Coronary artery (tissue), 2 donors: ENCODE measurements around the gene EMID1.

Experiments used
- DNase-seq: peaks from one replicate; pipeline ENCODE4 v3.0.0-alpha.2; 2017; ENCODE audit warnings: low spot score
- H3K27ac ChIP-seq, 2 donors: fragments of 200-600 bp; sonication (generic); one replicate each; pipeline ENCODE4 v1.5.1; 2016 to 2019
- H3K4me3 ChIP-seq: fragments of 200-600 bp; sonication (generic); 2 replicates; pipeline ENCODE4 v1.5.1; 2016; ENCODE audit warnings: mild to moderate bottlenecking, moderate library complexity
- CTCF ChIP-seq: fragments of 200-600 bp; sonication (generic); IDR thresholded peaks from one replicate; pipeline ENCODE4 v1.5.1; 2019; ENCODE audit warnings: antibody characterized with exemption

Gene EMID1

GRCh38 chr22:29299136-29299900 lies 93.6 kb downstream of the EMID1 start:
- no peak for DNase-seq
- no peak overlapping the region for H3K27ac ChIP-seq
- no peak overlapping the region for H3K4me3 ChIP-seq
- TF ChIP-seq CTCF: no peak

- no peak overlapping the region for H3K4me3 ChIP-seq
- H3K27ac ChIP-seq: no peak overlapping the region
- no peak for TF ChIP-seq CTCF
- no peak for DNase-seq
Observed at GRCh38 chr22:29300467-29300806, 94.7 kb downstream of the EMID1 start.

GRCh38 chr22:29300807-29301601 lies 95.3 kb downstream of the EMID1 start:
- no peak for DNase-seq
- Histone ChIP-seq H3K27ac (no peak overlapping the region), H3K4me3 (no peak overlapping the region)
- TF ChIP-seq CTCF: no peak

- no peak for TF ChIP-seq CTCF
- H3K4me3 ChIP-seq: no peak overlapping the region
- peak overlapping the region in 1 of 2 donors; percentile 19 for H3K27ac ChIP-seq
- no peak for DNase-seq
Observed at GRCh38 chr22:29301716-29302401, 96.2 kb downstream of the EMID1 start.

GRCh38 chr22:29302402-29302680 lies 96.6 kb downstream of the EMID1 start:
- peak overlapping the region in 1 of 2 donors; percentile 19 for H3K27ac ChIP-seq
- TF ChIP-seq CTCF: no peak
- H3K4me3 ChIP-seq: no peak overlapping the region
- DNase-seq: no peak

- Histone ChIP-seq H3K27ac (peak overlapping the region in 1 of 2 donors; percentile 32), H3K4me3 (no peak overlapping the region)
- no peak for TF ChIP-seq CTCF
- DNase-seq: no peak
Observed at GRCh38 chr22:29302681-29303465, 97.2 kb downstream of the EMID1 start.
